Measurements from ENCODE around the gene CAMK1.

The CAMK1 gene

GRCh38 chr3:9781978-9782603 is 12.3 kb upstream of the CAMK1 start:
- TF ChIP-seq CTCF (IDR thresholded peaks at IDR 0.05; ENCODE audit: insufficient read depth, low read length, poor library complexity, severe bottlenecking) = no peak
- peaks cover 20% of the 10 kb centered on the region for H3K36me3 ChIP-seq (ENCODE audit: control insufficient read depth, insufficient read depth, low read length)

DNA sequence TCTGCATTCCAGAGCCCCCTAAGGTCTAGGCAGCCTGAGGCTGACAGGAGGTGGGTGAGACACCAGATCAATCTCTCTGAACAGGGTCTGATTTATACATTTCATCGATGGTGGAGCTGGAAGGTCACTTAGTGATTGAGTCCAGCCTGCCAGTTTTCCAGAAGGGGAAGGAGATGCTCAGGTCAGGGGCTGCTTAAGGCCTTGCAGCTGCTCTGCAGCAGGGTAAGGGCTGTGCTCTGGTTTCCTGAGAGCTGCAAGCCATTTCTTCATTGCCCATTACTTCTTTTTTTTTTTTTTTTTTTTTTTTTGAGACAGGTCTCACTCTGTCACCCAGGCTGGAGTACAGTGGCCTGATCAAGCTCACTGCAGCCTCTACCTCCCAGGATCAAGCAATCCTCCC is 11.8 kb upstream of the CAMK1 start:
- no peaks in the 10 kb centered on the region for H3K27me3 ChIP-seq (replicated peaks; ENCODE audit: control insufficient read depth, insufficient read depth, low read length)
- no peak for DNase-seq (ENCODE audit: extremely low read depth, insufficient read length)
- peaks cover 18% of the 10 kb centered on the region for H3K36me3 ChIP-seq (ENCODE audit: control insufficient read depth, insufficient read depth, low read length)
- H3K4me3 ChIP-seq (replicated peaks; ENCODE audit: low read depth, low read length) = no peak overlapping the region
- no peak for TF ChIP-seq CTCF (IDR thresholded peaks at IDR 0.05; ENCODE audit: insufficient read depth, low read length, poor library complexity, severe bottlenecking)

More at GRCh38 chr3:9781978-9782603, 12.3 kb upstream of the CAMK1 start:
- DNase-seq (ENCODE audit: extremely low read depth, insufficient read length) = no peak
- Histone ChIP-seq H3K4me3 (replicated peaks; ENCODE audit: low read depth, low read length) (no peak overlapping the region), H3K27me3 (replicated peaks; ENCODE audit: control insufficient read depth, insufficient read depth, low read length) (no peaks in the 10 kb centered on the region)

- H3K4me3 ChIP-seq (replicated peaks; ENCODE audit: low read depth, low read length) = no peak overlapping the region
- no peak for TF ChIP-seq CTCF (IDR thresholded peaks at IDR 0.05; ENCODE audit: insufficient read depth, low read length, poor library complexity, severe bottlenecking)
- H3K27me3 ChIP-seq (replicated peaks; ENCODE audit: control insufficient read depth, insufficient read depth, low read length) = no peaks in the 10 kb centered on the region
- H3K36me3 ChIP-seq (ENCODE audit: control insufficient read depth, insufficient read depth, low read length) = peaks cover 18% of the 10 kb centered on the region
- no peak for DNase-seq (ENCODE audit: extremely low read depth, insufficient read length)
Measured at GRCh38 chr3:9780910-9781309, 11.2 kb upstream of the CAMK1 start.

DNA sequence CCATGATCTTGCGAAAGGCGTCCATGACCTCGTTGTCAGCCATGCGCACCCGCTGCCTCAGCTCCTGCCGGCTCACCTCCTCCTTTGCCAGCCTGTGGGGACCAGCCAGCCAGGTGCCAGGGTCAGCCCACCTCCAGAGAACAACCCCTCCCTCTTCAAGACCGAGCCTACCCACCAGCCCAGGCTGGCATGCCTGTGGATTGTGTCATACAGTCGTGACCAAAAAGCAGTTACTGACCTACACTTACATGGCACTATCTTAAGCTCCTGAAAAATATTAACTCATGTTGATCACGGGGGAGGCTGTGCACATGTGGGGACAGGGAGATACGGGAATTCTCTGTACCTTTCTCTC is 10.7 kb upstream of the CAMK1 start:
- H3K27me3 ChIP-seq (replicated peaks; ENCODE audit: control insufficient read depth, insufficient read depth, low read length) = no peaks in the 10 kb centered on the region
- TF ChIP-seq CTCF (IDR thresholded peaks at IDR 0.05; ENCODE audit: insufficient read depth, low read length, poor library complexity, severe bottlenecking) = no peak
- no peak overlapping the region for H3K4me3 ChIP-seq (replicated peaks; ENCODE audit: low read depth, low read length)
- DNase-seq (ENCODE audit: extremely low read depth, insufficient read length) = no peak
- H3K36me3 ChIP-seq (ENCODE audit: control insufficient read depth, insufficient read depth, low read length) = peaks cover 15% of the 10 kb centered on the region

DNA sequence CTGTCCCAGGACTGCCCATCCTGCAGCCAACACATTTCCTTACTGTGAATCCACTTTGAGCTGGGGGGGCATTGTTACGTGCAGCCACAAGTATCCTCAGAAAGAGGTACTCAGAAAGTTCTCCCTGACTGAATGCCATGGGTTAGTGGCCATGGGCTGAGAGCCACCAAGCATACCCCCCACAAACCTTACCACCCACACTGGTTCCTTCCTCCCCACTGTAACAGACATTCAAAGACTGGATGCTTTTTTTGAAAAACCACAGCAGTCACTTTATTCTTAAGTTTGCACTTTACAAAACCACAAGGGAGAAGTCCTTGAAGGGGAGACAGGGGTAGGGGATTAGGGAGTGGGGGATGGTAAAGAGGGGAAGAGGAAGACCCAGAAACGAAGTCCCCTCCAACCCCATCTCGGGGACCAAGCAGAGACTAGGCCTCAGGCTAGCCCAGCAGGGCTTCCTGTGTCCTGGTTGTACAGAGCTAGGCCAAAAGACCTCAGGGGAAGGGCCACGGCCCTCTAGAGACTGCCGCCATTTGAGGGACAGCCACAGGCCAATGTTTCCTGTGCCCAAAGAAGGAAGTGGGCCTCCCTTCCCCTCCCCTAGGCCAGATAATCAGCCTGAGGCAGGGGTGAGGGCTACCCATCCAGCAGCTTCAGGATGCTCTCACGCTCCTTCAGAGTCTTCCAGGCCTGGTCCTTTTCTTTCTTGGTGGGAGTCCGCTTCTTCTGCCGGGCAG is 10.1 kb upstream of the CAMK1 start:
- Histone ChIP-seq H3K4me3 (replicated peaks; ENCODE audit: low read depth, low read length) (no peak overlapping the region), H3K27me3 (replicated peaks; ENCODE audit: control insufficient read depth, insufficient read depth, low read length) (no peaks in the 10 kb centered on the region), H3K36me3 (ENCODE audit: control insufficient read depth, insufficient read depth, low read length) (peaks cover 13% of the 10 kb centered on the region)
- peak; percentile 69 for DNase-seq (ENCODE audit: extremely low read depth, insufficient read length)
- no peak for TF ChIP-seq CTCF (IDR thresholded peaks at IDR 0.05; ENCODE audit: insufficient read depth, low read length, poor library complexity, severe bottlenecking)
